HG03354 (cell line): Measurements from ENCODE around the gene FZD10.

Source experiments
- ATAC-seq: cut with Tn5 transposase; IDR thresholded peaks from one replicate; pipeline ENCODE4 v1.9.1; 2021; ENCODE audit warnings: mild to moderate bottlenecking; ENCODE audit not compliant: unreplicated experiment, poor library complexity, severe bottlenecking

Gene FZD10

DNA sequence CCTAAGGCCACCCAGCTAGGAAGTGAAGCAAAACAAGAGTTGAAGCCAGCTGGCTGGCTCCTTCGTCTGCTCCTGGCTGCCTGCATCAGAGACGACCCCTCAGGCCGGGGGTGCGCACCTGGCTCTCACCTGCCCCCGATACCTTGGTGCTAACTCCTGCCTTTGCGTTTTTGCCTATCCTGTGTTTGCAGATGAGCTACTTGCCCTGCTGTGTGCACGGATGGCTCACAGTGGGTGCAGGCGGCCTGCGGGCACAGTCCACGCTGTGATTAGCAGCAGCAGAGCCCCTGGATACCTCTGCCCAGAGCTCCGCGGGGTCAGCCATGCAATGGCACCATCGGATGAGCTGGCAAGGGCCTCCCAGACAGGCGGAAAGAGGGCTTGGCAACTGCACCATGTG lies 31.2 kb upstream of the FZD10 start:
- ATAC-seq = no peak

DNA sequence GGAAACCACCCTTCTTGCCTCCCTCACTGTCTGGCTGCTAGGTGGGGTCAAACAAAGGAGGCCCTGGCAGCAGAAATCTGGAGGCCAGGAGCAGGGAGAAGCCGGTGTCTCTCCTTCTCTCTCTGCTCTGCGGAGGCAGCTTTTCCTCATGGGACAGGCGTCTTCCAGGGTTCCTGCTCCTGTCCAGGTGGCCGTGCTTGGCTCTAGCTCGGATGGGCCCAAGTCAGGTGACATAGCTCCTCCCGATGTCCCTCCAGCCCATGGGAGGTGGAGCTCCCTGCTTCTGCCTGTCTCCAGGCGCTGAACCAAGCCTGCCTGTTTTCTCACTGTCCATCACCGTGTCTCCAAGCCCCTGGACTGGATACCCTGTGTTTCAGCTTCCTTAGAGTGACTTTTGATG lies 30.5 kb upstream of the FZD10 start:
- no peak for ATAC-seq

DNA sequence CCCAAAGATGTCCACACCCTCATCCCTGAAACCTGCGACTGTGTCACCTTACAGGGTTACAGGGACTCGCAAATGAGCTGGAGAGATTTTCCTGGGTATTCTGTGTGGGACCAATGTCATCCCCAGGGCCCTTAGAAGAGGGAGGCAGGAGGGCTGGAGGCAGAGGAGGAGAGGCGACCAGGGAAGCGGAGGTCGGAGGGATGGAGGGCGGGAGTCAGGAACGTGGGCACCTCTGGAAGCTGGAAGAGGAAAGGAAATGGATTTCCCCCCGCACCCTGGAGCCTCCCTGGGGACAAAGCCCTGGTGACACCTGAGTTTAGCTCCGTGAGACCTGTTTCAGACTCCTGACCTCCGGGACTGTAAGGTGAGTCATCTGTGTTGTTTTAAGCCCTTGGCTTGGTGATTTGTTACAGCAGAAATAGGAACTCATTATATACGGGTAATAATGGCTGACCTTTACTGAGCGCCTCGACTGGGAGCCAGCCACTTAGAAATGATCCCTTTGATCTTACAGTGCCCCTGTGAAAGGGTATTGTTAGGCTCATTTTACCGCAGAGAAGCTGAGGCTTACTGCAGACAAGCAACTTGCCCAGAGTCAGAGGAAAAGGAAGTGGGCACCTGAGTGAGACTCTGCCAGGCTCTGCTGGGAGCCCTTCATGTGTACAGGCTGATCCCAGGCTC lies 29.3 kb upstream of the FZD10 start:
- no peak for ATAC-seq

DNA sequence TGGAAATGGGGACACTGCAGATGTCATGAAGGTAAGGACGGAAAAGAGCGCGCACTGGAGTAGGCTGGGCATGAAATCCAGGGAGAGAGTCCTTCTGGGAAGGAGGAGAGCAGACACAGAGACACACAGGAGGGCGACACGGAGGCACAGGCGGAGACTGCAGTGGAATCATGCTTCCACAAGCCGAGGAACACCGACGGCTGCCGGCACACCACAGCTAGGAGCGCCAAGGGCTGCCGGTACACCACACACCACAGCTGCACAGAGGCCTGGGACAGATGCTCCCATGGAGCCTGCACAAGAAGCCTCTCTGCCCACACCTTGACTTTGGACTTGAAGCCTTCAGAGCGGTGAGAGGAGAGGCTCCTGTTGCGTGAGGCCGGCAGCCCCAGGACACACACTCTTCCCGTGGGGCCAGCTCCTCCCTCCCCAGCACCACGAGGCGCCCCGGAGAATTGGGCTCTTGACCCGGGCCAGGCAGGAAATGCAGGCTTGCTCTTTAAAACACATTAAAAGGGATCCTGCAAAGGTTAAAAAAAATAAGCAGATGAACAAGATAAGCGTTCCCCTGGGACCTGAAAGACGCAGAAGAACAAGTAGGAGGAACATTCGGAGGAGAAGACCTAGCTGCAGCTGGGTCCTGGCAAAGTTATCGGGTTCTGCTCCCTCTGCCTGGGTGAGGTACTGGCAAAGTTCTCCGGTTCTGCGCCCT lies 28.3 kb upstream of the FZD10 start:
- ATAC-seq = no peak

DNA sequence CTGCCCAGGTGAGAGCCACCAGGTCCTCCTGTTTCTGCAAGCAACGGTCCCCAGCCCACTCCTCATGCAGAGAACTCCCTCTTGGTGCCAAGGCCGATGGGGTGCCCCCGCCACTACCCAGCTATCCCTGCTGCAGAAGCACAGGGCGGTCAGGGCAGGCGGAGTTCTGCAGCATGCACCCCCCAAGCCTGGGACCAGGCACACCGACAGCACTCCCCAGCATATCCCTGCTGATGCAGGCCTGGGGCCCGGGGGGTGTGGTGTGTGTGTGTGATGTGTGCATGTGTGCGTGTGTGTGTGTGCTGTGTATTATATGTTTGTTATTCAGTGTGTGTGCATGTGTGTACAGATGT lies 27.7 kb upstream of the FZD10 start:
- no peak for ATAC-seq

DNA sequence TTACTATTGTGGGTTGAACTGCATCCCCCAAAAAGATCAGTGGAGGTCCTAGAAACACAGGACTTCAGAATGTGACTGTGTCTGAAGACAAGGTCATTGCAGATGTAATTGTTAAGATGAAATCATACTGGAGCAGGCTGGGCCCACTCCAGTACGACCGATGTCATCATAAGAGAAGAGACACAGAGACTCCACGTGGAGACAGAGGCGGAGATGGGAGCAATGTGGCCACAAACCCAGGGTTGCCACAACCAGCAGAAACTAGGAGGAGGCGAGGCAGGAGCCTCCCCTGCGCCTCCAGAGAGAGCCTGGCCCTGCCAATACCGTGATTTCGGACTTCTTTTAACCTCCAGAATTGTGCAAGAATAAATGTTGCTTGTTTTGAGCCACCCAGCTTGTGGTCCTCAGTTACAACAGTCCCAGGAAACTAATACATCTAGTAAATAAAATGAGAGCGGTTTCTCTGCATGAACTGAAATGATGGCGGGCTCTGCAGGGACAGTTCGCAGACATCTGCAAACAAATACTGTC lies 25.7 kb upstream of the FZD10 start:
- ATAC-seq = no peak

DNA sequence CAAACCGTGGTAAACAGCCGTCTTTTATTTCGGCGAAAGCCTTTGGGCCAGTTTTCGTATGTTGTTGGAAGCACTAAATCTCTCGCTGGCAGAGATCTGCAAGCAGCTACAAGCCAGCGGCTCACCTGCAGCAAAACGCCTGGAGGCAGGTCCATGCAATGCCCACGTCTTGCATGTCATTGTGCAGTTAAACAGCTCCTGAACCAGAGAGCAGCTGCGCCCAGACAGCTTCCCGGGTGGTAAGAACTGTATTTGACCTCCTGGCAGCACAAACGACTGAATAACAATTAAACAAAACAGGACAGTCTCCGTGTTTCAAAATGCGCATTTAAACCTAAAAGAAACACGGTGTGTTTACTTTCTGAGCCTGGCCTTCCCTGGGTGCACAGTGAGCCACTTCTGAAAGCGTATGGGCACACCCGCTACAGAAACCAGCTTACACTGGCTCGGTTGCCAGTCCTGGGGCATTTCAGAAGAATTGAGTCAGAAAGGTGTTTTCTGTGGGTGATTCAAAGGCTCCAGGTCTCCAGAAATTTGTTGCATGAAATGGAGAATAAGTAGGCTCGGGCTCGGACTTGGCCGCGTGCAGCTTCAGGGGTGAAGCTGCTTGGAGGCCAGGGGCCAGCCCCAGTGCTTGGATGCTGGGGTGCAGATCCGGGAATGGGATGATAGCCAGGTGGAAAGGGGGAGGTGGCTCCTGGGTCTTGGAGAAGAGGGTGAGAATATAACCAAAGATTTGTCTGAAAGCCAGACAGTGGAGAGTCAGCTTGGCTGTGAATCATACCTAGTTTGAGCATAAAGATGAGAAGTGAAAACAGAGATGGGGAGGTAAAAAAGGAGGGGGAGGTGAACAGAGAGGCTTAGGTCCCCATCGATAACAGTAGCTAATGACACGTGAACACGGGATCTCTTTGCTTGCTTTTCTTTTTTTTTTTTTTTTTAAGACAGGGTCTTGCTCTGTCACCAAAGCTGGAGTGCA lies 24.9 kb upstream of the FZD10 start:
- ATAC-seq = no peak

DNA sequence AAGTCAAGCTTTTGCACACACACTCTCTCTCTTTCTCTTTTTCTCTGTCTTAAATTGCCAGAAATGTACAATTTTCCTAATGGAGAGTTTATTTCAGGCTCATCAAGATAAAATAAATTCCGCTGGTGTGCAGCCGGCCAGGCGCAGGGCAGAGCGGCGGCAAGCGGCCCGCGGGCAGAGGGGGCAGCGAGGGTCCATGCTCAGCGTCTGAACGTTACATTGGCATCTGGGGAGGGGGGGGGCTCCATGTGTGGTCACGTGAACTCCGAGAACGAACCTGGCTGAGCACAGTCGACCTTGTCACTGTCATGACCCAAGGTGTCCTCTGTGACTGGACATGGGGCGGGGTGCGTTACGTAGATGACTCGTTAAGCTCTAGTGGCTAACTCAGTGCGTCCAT lies 23.8 kb upstream of the FZD10 start:
- ATAC-seq = no peak

DNA sequence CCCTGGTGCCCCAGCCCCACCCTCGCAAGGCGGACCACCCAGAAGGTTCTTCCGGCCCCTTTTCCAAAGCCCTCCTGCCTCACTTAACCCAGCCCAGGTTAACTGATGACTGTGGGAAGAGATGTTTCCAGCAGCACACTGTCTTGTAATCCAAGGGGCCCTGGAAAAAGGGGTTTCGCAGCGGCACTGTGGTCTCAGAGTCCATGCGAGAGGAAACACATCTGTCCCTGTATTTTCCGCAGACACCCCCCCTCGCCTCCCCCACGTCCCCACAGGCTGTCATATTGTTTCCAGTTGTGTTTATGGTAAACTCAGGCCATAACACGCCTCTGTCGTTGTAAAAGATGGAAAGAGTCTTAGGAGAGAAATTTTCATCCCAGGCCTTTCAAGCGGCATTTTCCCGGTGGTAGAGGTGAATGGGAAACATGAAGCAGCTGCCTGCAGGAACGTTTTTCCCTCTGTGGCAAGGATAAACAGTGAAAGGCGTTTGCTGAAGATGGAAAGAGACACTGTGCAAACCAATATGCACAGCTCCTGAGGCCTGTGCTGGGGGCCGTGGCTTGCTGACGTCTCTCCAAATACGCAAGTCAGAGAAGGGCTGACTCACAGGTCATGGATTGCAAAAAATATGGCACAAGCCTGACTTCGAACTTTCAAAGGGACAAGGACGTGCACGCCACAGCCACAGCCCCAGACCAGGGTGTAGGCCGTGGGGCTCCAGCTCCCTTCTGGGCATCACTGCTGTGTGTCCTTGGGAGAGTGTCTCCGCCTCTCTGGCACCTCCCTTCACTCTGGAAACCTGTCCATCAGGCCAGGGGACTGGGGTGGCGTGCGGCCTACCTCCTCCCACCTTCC lies 22.5 kb upstream of the FZD10 start:
- ATAC-seq = no peak

DNA sequence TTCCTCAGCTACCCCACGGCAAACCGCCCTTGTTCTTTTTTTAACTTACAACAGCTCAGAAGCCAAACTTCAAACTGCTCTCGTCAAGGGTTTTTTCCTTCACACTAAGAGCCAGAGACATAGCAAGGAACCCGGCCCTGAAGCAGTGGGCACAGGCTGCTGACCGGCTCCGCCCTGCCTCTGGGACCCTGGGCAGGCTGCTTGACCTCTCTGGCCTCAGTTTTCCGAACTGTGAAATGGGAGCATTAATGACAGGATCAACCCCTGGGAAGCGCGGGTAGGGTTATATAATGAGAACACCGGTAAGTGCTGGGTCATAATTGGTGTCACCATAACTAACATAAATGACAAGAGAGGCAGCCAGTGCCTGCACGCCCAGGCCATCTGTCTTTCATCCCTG lies 21.2 kb upstream of the FZD10 start:
- ATAC-seq = no peak

DNA sequence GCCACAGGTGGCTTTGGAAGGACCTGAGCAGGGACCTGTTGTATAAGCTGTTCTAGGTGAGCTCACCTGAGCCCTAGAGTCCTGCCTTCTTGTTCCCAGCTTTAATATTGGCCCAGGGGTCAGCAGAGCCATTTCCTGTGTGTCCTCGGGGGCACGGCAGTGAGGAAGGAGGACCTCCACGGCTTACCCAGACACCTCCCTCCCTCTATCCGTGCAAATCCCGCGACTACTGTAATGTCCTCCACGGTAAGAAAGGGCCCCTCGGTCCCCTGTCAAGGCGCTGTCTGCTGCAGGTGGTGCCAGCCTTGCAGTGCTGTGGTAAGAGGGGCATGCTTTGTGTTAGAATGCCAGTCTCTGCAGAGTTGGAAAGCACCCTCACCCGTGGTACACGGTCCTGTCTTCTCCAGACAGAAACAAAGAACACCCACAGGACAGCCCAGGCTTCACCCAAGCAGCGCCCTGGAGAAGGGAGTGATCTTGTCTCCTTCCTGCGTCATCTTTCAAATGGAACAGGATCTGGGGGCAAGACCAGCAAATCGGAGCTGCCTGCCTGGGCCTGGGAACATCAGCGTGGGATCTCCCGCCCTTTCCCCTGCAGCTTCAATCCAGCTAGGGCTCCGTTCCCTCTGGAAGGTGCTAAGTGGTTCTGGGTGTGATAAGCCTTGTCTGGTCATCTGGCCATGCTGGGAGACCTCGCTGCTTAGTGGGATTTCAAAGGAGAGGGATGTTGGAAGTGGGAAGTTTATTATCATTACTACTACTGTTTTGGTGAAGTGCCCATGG lies 20.2 kb upstream of the FZD10 start:
- ATAC-seq = no peak

DNA sequence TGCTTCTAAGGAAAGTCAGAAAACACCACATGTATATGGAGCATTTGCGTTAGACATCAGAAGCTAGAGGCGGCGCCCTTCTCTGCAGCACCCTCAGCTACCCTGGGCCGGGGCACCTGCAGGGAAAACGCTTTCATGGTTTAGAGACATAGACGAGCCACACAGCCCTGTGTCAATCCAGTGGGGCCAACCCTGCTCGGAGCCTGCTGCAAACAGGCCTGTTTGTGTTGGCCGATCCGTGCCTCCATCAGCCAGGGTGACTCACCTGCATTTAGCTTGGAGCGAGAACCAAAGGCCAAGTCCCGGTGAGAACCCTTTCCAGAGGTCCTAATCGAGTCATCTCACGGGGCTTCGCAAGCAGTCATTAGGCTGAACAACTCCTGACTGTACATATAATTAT lies 19.5 kb upstream of the FZD10 start:
- no peak for ATAC-seq

DNA sequence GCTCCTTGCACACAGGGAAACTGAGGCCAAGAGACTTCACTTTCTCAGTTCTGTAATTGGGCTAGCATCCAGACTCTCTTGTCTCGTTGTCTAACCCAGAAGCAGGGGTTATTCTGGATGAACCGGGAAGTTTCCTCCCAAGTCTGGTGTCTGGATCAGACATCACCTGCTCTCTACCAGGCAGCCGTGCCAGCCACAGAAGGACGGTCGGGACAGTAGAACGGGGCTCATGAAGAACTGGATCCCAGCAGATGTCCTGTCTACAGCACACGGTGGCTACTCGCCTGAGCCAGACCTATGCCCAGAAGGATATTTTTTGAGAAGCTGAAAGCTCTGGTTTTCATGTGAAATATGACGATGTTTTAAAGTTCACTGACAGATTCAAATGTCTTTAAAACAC lies 19.1 kb upstream of the FZD10 start:
- ATAC-seq = no peak

DNA sequence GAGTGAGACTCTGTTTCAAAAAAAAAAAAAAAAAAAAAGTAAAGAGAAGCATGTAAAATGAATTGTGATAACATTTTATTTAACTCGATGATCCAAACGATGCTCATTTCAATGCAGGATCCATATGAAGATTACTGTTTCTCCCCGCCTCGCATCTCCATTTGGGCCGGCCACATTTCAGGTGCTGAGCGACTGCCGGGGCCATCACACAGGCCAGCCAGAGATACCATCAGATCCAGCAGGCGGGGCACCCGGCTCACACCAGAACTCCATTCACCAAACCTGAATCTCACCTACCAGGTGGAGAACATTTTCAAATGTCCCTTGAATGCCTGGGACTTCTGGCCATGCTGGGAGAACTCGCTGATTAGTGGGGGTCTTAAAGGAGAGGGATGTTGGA lies 18.0 kb upstream of the FZD10 start:
- no peak for ATAC-seq

DNA sequence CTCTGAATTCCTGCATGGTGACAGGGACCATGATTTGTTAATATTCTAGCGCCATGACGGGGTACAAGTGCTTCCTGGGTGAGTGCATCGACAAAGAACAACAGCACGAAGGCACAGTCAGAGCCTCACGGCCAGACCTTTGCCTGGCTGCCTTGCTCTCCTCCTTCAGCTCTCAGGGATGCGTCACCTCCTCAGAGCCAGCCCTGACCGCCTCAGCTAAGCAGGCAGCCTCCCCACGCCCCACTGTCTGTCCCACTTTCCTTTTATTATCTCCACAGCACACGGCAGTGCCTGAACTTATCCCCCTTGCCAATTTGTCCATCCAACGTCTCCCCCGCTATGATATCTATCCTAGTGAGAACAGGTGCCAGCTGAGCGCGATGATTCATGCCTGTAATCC lies 16.5 kb upstream of the FZD10 start:
- no peak for ATAC-seq

DNA sequence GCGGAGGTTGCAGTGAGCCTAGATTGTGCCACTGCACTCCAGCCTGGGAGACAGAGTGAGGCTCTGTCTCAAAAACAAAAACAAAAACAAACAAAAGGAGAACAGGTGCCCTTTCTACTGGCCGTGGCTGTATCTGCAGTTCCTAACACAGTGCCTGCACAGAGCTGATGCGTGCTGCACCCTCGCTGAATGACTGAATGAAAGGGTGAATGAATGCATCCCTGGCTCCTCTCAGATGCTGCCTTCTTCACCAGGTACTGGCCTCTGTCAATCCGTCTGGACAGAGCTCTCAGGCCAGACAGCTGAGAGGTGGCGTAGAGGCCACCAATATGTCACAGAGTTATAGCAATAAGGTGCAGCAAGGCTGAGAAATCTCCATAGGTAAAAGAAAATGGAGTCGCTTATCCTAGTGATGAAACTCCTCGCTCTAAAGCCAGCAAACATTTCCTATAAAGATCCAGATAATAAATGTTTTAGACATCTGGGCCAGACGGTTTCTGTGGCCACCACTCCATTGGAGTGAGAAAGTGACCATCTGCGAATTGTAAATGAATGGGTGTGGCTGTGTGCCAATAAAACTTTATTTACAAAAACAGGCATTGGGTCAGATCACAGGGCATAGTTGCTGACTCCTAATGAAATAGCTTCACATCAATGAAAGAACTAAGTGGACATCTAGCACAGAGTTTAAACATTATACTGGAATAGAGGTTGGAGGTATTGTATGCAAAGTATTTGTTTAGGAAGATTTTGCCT lies 15.9 kb upstream of the FZD10 start:
- no peak for ATAC-seq

DNA sequence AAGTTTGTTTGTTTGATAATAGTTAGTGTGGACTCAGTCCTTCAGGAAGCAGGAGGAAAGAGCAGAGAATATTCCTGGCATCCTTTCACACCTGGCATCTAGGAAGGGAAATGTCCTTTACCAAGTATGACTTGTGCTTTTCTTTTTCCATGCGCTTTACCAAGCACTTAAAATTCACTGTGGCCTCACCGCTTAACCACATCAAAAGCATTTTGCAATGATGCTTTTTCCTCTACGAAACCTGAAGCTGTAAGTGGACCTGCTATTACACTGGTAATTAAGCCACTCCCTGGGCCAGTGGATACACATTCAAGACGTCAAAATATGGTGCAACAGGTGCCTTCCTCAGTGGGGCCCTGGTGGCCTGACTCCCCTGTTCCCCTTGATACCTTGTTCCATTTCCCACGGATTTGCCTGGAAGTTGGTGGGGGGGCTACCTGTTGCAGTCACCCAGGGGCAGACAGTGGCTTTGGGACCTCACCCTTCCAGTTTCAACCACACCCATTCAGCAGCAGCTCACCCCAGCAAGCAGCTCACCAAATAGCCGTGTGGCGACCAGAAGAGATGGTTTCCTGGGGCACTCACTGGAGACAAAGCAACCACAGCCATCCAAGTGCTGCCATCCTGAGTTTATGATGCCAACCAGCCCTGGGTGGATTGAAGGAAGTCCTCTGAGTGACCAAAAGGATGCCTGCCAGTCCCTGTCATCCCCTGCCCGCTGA lies 14.2 kb upstream of the FZD10 start:
- ATAC-seq = no peak

DNA sequence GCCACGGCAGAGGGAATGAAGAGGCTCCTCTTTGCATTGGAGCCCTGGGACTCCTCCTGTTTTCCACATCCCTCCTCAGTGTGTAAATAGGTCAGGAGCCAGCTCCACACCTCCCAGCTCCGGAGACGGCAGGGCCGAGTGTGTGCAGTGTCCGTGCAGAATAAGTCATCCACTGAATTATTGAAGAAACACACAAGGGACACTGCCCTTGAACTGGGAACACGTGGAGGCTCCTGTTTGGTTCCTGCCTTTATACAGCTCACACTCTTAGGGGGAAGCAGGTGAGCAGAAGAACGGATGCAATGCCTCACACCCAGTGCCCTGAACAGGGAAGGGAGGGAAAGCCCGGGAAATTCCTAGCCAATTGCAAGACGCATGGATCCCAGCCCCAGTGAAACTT lies 10.4 kb upstream of the FZD10 start:
- no peak for ATAC-seq
